Measurements from ENCODE around the gene UNC119.
A peak's percentile ranks its signal among the peaks of the same experiment; 100 is the strongest.
"Not testable (repeated sequence)": the region's sequence is repeated elsewhere in the genome, so short reads cannot be mapped to it uniquely, and the experiment has no call there.

Gene UNC119

DNA sequence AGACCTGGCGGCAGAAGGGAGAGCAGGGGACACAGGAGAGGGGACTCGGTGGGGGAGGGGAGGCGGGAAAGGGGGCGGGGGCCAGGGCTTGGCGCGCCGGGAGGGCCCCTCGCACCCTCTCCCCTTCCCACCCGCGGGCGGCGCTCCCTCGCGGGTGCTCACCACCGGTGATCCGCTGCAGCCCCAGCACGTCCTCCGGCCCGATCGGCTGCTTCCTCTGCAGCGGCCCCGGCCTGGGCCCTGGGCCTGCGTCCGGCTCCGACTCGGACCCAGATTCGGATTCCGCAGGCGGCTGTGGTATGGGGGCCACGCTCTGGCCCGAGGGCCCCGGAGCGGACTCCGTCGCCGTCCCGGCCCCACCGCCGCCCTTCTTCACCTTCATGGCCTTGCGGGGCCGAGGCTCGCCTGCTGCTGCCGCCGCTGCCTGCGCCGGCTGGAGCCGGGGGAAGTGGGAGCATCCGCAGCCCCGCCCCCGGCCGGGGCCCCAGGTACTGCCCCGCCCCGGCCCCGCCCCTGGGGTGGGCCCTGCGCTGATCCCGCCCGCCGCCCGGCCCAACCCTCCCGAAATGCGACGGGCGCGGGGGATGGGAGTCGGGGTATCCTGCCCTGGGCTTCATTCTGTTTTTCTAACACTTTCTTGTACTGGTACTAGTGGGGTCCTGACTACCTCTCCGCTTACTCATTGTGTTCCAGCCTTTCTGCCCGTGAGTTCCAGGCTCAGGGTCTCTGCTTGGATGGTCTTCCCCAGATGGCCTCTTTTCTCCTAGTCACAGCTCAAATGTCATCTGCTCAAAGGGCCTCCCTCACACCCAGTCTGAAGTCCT is at the start of gene UNC119:
Gene UNC119, minus strand, starts transcription at position 449 of the 824 bp plus-strand sequence. Its CDS starts 67 bp downstream, at position 382.
- DNase-seq = peak; percentile 76 to 79

DNA sequence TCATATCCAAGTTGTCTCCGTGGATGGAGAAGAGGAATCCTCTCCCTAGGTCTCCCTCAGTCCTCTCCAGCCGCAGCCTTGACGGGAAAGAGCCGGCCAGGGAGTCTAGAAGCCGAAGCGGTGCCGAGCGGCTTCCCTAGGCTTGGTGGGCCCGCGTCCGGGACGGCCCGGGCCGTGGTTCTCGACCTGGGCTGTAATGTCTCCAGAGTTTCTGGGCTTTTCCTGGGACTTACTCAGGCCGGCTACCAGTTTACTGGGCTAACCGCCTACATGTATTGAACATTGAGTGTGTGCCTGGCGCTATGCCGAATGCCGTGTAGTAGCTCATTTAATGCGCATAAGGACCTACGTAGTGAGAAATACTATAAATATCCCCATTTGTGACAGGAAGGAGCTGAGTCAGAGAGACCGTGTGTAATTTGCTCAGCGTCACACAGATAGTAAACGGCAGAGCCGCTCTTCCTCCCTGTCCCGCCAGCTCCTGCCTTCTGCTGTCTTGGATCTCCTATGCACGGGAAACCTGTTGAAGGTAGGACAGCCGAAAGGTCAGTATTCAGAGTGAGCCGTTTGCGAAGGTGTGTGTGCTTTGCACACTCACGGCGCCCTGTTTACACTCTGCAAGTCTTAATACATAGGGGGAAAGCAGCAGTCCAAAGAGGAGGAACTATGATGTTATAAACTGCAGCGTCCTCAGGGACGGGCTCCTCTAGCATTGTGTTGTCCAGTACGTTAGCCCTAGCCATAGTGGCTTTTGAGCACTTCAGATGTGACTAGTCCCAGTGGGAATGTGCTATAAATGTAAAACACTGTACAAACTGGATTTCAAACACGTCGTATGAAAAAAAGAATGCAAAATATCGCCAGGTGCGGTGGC is 47.1 kb upstream of the UNC119 start:
- DNase-seq = peak; percentile 62 to 64

DNA sequence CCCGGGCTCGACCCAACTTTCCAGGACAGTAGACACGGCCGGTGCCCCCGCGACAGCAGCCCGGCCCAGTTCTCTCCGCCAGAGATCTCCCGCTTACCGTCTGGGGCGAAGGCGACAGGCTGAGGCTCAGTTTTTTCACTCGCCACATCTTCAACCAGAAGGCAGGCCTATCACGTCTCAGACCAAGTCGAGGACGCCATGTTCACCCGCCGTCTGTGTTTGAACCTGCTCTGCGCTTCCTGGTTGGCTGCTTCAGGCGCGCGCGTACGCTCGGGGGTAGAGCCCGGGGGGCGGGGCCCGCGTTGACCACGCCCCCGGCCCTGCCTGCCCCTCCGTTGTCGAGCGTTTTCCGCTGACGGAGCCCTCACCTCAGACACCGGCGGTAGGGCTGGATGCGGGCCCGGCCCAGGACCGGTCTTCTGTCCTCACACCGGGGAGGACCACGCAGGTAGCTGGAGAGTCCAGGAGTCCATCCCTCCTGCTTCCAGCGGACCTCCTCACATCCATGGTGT is 46.4 kb upstream of the UNC119 start, which contains the start of gene SPAG5:
Gene SPAG5, minus strand, starts transcription at position 227 of the 512 bp plus-strand sequence. Its CDS starts 79 bp downstream, at position 148.
- peak; percentile 94 to 95 for DNase-seq

DNA sequence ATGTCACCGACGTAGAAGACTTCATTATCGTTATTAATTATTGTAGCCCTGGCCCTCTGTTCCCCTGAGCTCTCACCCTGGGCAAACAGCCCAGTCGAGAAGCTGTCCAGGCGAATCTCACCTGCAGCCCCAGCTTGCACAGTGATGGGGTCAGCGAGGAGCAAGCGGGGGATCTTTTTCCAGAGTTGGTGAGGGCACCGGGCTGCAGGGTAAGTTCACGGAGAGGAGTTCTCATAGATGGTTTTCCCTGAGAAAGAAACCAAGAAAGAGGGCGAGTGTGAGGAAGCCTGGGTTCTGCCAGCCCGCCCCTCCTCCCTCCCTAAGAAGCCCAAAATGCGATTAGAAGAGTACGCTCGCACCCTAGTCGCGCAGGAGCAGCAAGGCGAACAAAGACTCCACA is 46.0 kb upstream of the UNC119 start:
- no peak for DNase-seq

DNA sequence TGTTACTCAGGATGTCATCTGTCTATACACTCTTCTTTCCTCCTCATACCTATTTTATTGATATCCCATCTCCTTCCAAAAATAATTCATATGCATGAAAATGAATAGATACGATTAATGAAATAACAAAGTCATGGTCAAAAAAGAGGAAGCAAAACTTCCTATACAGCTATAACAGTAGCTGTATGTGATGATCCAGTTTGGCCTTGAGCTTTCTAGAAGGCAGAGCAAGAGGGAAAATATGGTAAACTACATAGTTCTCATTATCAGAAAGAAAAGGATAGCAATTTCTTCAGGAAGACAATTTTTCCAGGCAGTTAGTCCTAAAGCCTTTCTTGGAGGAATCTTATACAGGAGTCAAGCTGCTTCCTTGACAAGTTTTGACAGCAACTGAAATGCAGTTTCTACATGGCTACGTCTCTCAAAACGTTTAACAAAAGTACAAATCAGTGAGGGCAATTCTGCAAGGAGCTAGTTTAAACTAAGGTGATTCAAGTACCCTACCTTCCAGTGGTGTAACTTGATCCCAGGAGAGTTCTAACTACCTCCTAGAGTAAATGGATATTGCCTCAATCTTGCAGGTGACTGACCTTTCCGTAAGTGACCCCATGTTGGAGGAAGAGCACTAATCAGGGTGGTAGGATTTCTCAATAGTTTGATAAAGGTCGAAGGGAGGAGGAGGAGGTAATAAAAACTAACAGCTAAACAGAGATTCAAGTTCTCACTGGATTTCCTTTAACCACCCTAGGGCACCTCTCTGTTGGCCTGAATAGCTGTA is 45.4 kb upstream of the UNC119 start:
- DNase-seq = no peak

DNA sequence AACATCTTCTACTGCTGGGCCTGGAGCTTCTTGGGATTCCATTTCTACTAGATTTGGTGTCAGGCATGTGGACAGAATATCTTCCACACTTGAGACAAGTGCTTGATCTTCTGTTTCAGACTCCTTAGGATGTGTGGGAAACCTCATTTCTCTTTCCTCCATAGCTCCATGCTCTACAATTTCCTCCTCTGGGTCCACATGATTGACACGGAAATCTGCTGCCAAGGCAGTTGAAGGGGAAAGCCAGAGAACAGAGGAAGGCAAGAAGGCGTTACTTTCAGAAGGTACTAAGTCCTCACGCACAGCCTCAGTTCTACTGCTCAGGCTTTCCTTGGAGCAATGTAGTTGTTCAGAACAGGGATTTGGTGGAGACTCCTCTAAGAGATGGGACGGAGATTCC is 39.8 kb upstream of the UNC119 start:
- no peak for DNase-seq

DNA sequence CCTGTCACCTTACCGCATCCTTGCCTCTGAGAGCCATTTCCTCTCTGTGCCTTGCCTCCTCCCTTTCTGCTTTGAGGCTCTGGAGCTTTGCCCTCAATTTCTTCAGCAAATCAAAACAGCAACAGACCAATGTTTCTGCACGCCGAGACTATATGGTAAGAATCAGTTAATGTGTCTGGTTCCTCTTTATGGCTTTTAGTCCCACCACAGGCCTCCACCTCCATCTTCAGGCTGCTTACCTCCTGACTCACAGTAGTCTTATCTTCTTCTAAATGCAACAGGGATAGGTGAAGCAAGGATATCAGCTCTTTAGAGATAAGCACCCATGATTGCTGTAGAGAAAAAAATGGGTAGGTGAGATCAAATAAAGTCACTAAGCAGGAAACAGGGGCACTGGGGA is 33.4 kb upstream of the UNC119 start:
- DNase-seq = no peak

DNA sequence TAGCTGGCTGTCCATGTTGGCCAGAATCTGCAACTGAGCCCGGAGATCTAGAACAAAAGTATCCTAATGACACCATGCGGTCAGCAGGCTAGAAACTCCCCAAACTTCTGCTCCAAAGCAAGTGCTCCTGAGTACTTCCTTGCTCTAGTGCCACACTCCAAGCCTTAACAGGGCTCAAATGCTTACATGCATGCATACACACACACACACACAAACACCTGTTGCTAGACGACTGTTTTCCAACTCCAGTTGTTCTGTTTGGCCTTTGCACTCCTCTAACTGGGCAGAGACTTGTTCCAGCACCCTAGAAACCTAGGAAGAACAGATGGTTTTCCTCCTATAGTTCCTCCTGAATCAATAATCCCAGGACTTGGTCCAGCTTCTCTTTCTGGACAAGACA is 32.0 kb upstream of the UNC119 start:
- no peak for DNase-seq

DNA sequence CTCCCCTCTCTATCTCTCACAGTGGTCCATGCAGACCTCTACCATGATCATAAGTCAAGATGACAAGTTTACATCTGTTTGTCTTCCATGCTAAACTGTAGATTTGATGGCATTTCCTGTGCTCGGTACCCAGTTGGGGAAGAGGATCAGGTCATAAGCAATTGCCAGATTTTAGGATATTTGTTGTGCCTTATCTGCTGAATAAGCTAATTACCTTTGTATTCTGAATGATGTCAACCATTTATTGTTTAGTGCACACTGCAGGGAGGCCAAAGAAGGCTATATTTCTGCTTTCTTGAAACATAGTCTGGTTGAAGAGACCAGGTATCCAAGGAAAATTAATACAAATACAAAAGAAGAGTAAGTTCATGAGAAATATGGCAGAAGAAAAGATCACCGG is 30.1 kb upstream of the UNC119 start:
- DNase-seq = no peak

DNA sequence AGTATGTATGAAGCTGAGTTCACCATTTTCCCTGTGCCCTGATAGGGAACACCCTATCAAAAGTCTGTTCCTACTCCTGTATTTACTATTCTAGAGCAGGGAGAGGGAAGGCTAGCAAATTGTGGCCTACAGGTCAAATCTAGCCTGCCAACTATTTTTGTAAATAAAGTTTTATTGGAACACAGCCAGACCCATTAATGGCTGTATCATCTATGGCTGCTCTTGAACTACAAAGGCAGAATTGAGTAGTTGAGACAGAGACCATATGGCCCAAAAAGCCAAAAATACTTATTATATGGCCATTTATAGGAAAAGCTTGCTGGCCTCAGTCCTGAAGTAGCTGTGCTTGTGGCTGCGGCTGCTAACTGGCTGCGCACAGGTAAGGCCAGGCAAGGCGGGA is 28.5 kb upstream of the UNC119 start:
- no peak for DNase-seq

DNA sequence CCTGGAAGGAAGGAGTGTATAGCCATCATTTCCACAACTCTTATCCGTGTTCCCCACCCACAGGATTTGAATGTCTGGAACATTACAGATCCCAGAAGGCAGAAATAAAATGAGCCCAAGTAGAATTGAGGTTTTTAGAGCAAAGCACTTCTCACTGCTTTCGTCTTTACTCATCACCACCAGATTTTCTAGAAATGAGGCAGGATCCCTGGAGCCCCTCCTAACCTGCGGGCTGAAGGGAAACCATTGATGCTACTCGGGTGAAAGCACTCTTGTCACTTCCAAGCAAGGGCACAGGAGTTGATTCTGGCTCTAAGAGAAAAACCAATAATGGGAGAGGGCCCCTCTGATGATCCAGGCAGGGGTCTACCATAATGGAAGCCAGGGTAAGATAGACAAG is 27.1 kb upstream of the UNC119 start:
- DNase-seq = no peak

DNA sequence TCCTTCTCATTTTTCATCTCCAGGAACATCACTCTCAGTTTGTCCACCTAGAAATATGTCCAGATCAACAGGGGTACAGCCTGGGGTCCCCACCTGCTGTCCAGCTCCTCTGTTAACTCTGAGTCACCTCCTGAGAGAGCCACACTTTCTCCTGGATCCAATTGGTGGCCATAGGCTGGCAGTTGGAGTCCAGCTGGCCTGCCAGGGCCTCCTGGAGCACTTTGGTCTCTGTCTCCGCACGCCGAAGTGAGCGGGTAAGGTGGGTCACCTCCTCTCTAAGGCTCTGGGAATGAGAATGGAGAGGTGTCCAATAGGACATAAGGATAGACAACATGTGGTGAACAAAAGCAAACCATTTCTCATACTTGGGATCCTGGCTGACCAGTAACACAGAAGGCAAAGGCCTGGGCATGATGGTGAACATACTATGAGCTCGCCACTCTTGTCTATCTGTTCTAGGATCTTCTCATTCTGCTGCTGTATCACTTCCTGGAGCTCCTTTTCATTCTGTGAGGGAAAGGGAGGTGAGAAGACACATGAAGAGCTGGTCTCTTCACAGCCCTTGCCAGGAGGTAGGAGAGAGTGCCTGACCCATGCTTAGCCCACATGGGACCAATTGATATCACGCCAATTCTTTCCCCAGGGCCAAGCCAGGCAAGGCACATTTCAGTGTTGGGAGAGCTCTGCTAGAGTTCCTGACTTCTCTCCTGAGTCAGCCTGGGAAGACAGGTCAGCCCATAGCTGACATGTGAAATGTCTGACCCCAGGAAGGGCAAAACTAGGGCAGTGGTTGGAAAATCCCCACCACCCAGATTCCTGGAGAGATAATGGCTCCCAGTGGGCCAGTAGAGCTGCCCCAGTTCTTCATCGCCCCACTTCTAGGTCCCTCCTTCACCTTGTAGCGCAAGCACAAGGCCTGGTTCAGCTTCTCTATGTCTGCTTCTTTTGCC is 26.1 kb upstream of the UNC119 start:
- DNase-seq = no peak

DNA sequence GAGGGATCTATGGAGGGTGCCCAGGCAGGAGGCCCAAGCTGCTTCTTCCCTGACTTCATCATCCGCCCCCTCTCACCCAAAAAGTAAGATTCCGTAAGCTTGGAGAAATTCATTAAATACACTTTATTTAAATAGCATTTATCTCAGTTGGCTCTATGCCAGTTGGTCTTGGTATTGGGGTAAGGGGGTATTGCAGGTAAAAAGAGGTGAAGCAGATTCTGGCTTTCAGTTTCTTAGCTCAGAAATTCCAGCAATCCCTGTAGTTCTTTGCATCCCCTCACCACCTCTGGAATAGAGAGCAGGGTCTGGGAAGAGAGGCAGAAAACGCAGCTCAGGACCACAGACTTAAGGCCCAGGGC is 25.0 kb upstream of the UNC119 start:
- DNase-seq = no peak

DNA sequence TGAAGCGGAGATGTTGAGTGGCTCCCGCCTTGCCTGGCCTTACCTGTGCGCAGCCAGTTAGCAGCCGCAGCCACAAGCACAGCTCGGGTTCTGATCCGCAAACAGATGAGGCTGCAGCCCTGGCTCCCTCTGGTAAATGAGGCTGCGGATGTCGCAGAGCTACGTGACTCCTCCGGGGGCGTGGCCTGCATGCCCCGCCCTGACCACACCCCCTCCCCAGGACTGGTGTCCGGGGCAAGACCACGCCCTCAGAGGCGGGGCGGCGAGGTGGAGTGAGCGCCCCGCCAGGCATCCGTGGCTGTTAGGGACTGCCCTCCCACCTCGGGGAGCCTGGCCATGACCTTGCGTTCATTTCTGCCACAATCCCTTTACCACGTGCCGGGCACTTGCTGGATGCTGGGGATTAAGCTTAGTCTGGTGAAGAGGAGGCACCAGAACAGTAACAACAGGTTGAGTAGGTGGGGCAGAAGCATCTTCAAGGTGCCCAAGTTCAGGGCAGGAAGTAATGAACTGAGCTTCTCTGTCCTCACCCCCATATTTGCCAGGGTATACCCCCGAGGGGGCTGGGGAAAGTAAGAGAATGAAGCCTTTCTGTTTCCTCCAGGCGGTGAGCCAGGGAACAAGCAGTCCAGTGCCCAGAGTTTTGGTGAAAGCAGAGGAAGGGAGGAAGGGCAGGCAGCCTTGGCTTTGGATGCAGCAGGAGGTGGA is 24.5 kb upstream of the UNC119 start, which contains the start of gene ALDOC:
Gene ALDOC, minus strand, starts transcription at position 138 of the 708 bp plus-strand sequence. CDS start 1,363 bp downstream, outside the sequence.
- peak; percentile 98 for DNase-seq

DNA sequence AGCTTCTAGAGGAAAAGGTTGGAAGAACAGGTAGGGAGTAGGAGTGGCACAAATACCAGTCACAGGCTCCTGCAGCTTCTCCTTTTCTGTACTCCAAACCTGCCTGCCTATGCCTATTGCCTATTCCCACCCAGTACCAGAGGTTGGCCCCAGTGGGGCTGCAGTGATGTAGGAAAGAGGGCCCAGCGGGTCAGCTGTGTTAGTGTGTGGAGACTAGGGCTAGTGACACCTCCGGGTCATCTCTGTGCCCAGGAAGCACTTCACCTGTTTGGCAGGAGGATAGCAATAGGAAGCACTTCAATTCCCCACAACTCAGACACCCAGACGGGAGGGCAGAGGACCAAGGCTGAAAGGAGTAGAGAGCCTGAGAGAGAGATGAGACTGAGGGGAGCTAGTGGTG is 23.6 kb upstream of the UNC119 start:
- not testable (repeated sequence) for DNase-seq

DNA sequence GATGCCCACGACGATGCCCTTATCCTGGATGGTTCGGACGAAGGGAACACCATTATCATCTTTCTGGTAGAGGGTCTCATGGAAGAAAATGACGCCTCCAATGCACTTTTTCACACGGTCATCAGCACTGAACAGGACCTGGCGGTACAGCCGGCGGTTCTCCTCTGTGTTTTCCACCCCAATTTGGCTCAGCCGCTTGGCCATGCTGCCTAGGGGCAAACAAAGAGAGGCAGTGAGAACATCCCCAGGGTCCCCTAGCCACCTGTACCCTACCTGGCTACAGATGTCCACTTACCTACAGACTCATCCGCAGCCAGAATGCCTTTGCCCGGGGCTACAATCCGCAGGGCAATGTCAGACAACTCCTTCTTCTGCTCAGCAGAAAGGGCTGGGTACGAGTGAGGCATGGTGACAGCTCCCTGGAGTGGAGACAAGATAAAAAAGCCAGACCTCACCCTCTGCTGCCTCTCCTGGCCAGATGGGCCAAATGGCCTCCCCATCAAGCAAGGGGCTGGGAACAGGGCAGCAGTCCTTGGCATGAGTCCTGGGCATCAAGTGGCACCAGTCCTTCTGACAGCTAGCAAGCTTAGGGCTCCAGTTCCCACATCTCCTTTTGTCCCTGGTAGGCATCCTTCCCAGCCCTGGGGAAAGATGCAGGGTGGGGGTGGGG is 22.8 kb upstream of the UNC119 start:
- no peak for DNase-seq

DNA sequence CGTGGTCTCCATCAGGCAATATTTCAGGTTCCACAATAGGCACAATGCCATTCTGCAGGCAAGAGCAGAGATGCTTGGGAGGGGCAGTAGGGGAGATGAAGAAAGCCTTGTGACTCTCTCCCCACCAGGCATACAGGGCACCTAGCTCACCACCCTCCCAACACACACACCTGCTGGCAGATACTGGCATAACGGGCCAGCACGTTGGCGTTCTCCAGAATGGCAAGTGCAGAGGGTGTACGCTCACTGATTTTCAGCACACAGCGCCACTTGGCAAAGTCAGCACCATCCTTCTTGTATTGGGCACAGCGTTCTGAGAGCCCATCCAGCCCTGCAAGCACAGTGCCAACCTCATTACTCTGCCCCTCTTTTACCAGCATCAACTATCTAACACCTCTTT is 22.1 kb upstream of the UNC119 start:
- peak in 1 of 2 donors; percentile 30 for DNase-seq

DNA sequence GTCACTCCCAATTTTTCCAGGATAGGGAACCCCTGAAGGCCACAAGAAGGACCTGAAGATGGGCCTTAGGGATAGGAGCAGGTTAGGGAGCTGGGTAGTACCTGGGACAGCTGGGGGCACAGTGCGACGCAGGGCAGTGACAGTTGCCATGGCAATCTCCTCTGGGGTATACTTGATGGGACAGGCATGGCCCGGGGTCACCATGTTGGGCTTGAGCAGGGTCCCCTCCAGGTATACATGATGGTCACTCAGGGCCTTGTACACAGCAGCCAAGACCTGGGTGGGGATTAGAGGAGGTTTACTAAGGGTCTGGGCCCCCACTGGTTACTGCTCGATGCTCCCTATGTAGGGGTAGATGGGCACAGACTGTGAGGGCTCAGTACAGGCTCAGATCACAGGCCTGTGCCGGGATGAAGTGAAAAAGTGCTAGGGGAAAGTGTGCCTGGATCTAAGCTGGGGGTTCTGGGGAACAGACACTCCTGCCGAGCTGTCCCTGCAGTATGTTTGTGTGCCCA is 21.6 kb upstream of the UNC119 start:
- DNase-seq = no peak

DNA sequence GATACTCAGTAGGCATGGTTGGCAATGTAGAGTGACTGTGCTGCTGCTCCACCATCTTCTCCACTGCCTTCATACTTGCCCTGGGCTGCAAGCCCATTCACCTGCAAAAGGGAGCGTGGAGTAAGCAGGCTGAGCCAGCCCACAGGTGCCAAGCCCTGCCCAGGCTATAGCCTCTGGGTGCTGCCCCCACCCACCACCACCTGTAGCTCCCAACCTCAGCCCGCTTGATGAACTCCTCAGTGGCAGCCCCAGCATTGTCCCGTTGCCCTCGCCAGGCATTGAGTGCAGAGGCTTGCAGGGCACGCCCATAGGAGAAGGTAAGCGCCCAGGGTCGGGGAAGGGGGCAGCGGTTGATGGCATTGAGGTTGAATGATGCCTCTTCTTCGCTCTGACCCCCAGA is 21.1 kb upstream of the UNC119 start:
- no peak for DNase-seq

DNA sequence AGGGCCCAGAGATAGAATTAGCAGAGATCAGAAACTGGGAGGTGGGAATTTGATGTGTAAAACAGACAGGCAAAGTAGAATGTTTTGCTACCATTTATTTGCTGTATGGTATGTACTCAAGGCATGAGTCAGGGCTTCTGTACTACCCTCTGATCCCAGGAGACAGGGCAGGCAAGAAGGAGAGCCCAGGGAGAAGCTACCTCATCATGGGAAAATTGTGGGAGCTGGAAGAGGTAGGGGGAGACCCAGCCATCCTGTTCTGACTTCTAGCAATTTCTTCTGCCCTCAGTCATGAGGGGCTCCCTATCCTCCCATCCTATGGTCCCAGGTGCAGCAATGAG is 20.6 kb upstream of the UNC119 start:
- no peak for DNase-seq

Measured in CD4-positive, alpha-beta T cell treated with Interleukin-1 beta for 1 hour (primary cell).